ENCODE results near the gene SLC35B2.

Gene SLC35B2

GRCh38 chr6:44221961-44222335 lies 35.4 kb downstream of the SLC35B2 start:
- Histone ChIP-seq H3K23ac (ENCODE audit: low read depth, low read length, poor library complexity) (no peak overlapping the region), H3K9me3 (replicated peaks in 1 of 2; ENCODE audit: control insufficient read depth in 2 of 2, insufficient read depth in 1 of 2, low read depth in 1 of 2, low read length in 2 of 2) (no peaks in the 10 kb centered on the region), H3K36me3 (replicated peaks in 1 of 2; ENCODE audit: control insufficient read depth in 2 of 2, insufficient read depth in 2 of 2, low read length in 2 of 2) (no peaks in the 10 kb centered on the region), H2BK120ac (ENCODE audit: low read depth, low read length) (no peak overlapping the region), H3K18ac (ENCODE audit: low read length) (peak overlapping the region; percentile 84), H3K4me2 (ENCODE audit: insufficient read depth, low read length, poor library complexity, severe bottlenecking) (no peak overlapping the region), H3K79me1 (ENCODE audit: low read depth, low read length) (peaks cover 8% of the 10 kb centered on the region), H4K91ac (ENCODE audit: low read depth, low read length, poor library complexity) (no peak overlapping the region), H4K8ac (ENCODE audit: low read depth, low read length) (no peak overlapping the region), H3K27me3 (ENCODE audit: control insufficient read depth in 3 of 3, insufficient read depth in 3 of 3, low read depth in 1 of 3, low read length in 3 of 3) (peaks cover 0 to 2% (median 0%) of the 10 kb centered on the region in 3 experiments), H3K9ac (ENCODE audit: low read depth, low read length, poor library complexity) (no peak overlapping the region), H3K4ac (ENCODE audit: low read length) (no peak overlapping the region), H2BK12ac (ENCODE audit: low read length) (no peak overlapping the region), H3K4me1 (ENCODE audit: control insufficient read depth in 2 of 2, insufficient read depth in 1 of 2, low read depth in 1 of 2, low read length in 2 of 2) (peaks cover 56 to 61% of the 10 kb centered on the region in 2 donors), H2AFZ (ENCODE audit: low read length) (no peak overlapping the region), H3K14ac (ENCODE audit: low read length) (no peak overlapping the region), H3K27ac (replicated peaks; ENCODE audit: low read length) (no peak overlapping the region), H2AK5ac (ENCODE audit: low read depth, low read length) (peak overlapping the region; percentile 88), H3K4me3 (ENCODE audit: low read length in 2 of 2) (no peak overlapping the region), H2BK5ac (ENCODE audit: low read length) (no peak overlapping the region), H2BK15ac (ENCODE audit: low read length) (peak overlapping the region; percentile 71)
- no CpG with 5 or more reads among the region's 2 CpGs for WGBS, 2 donors (ENCODE audit: extremely low coverage in 2 of 2, insufficient read length in 2 of 2, insufficient replicate concordance in 1 of 2)
- DNase-seq (ENCODE audit: low spot score) = no peak

GRCh38 chr6:44221291-44221960 lies 35.9 kb downstream of the SLC35B2 start:
- H3K27me3 ChIP-seq (ENCODE audit: control insufficient read depth in 3 of 3, insufficient read depth in 3 of 3, low read depth in 1 of 3, low read length in 3 of 3) = peaks cover 0 to 2% (median 0%) of the 10 kb centered on the region in 3 experiments
- H3K4me2 ChIP-seq (ENCODE audit: insufficient read depth, low read length, poor library complexity, severe bottlenecking) = no peak overlapping the region
- no peak for DNase-seq (ENCODE audit: low spot score)
- no peak overlapping the region for H3K4me3 ChIP-seq (ENCODE audit: low read length in 2 of 2)
- peak overlapping the region; percentile 35 for H3K27ac ChIP-seq (replicated peaks; ENCODE audit: low read length)
- no peak overlapping the region for H2BK120ac ChIP-seq (ENCODE audit: low read depth, low read length)
- peaks cover 55 to 61% of the 10 kb centered on the region in 2 donors for H3K4me1 ChIP-seq (ENCODE audit: control insufficient read depth in 2 of 2, insufficient read depth in 1 of 2, low read depth in 1 of 2, low read length in 2 of 2)
- H3K9ac ChIP-seq (ENCODE audit: low read depth, low read length, poor library complexity) = no peak overlapping the region
- no peaks in the 10 kb centered on the region for H3K36me3 ChIP-seq (replicated peaks in 1 of 2; ENCODE audit: control insufficient read depth in 2 of 2, insufficient read depth in 2 of 2, low read length in 2 of 2)
- peak overlapping the region; percentile 78 for H2BK12ac ChIP-seq (ENCODE audit: low read length)
- H3K9me3 ChIP-seq (replicated peaks in 1 of 2; ENCODE audit: control insufficient read depth in 2 of 2, insufficient read depth in 1 of 2, low read depth in 1 of 2, low read length in 2 of 2) = no peaks in the 10 kb centered on the region
- H4K8ac ChIP-seq (ENCODE audit: low read depth, low read length) = no peak overlapping the region
- peak overlapping the region; percentile 71 for H2BK15ac ChIP-seq (ENCODE audit: low read length)
- H3K79me1 ChIP-seq (ENCODE audit: low read depth, low read length) = peaks cover 8% of the 10 kb centered on the region
- H3K4ac ChIP-seq (ENCODE audit: low read length) = no peak overlapping the region
- H2AK5ac ChIP-seq (ENCODE audit: low read depth, low read length) = peak overlapping the region; percentile 88
- H3K18ac ChIP-seq (ENCODE audit: low read length) = peak overlapping the region; percentile 84
- WGBS, 2 donors (ENCODE audit: extremely low coverage in 2 of 2, insufficient read length in 2 of 2, insufficient replicate concordance in 1 of 2) = no CpG with 5 or more reads among the region's 4 CpGs
- H2AFZ ChIP-seq (ENCODE audit: low read length) = no peak overlapping the region
- no peak overlapping the region for H3K23ac ChIP-seq (ENCODE audit: low read depth, low read length, poor library complexity)
- H3K14ac ChIP-seq (ENCODE audit: low read length) = no peak overlapping the region
- no peak overlapping the region for H4K91ac ChIP-seq (ENCODE audit: low read depth, low read length, poor library complexity)
- no peak overlapping the region for H2BK5ac ChIP-seq (ENCODE audit: low read length)

DNA sequence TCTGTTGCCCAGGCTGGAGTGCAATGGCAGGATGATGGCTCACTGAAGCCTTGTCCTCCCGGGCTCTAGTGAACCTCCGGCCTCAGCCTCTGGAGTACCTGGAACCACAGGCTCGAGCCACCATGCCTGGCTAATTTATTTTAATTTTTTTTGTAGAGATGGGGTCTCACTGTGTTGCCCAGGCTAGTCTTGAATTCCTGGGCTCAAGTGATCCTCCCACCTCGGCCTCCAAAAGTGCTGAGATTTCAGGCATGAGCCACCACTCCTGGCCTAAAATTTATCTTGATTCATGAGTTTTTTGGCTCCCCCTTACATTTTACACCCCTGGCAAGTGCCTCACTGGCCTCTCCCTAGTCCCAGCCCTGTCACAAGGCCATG lies 36.4 kb downstream of the SLC35B2 start:
- H4K8ac ChIP-seq (ENCODE audit: low read depth, low read length) = no peak overlapping the region

GRCh38 chr6:44219815-44220784 lies 37.2 kb downstream of the SLC35B2 start:
- Histone ChIP-seq H3K79me1 (ENCODE audit: low read depth, low read length) (peaks cover 8% of the 10 kb centered on the region), H3K4me3 (ENCODE audit: low read length in 2 of 2) (peak overlapping the region; percentile 8 to 71), H3K4me1 (ENCODE audit: control insufficient read depth in 2 of 2, insufficient read depth in 1 of 2, low read depth in 1 of 2, low read length in 2 of 2) (peaks cover 46 to 51% of the 10 kb centered on the region in 2 donors), H3K4me2 (ENCODE audit: insufficient read depth, low read length, poor library complexity, severe bottlenecking) (peak overlapping the region; percentile 47), H3K27ac (replicated peaks; ENCODE audit: low read length) (peak overlapping the region; percentile 90), H2AK5ac (ENCODE audit: low read depth, low read length) (no peak overlapping the region), H3K14ac (ENCODE audit: low read length) (no peak overlapping the region), H3K18ac (ENCODE audit: low read length) (no peak overlapping the region), H2BK120ac (ENCODE audit: low read depth, low read length) (no peak overlapping the region), H2AFZ (ENCODE audit: low read length) (peak overlapping the region; percentile 99), H2BK12ac (ENCODE audit: low read length) (no peak overlapping the region), H4K8ac (ENCODE audit: low read depth, low read length) (no peak overlapping the region), H3K9ac (ENCODE audit: low read depth, low read length, poor library complexity) (no peak overlapping the region), H3K9me3 (replicated peaks in 1 of 2; ENCODE audit: control insufficient read depth in 2 of 2, insufficient read depth in 1 of 2, low read depth in 1 of 2, low read length in 2 of 2) (no peaks in the 10 kb centered on the region), H2BK5ac (ENCODE audit: low read length) (peak overlapping the region; percentile 91), H3K4ac (ENCODE audit: low read length) (no peak overlapping the region), H4K91ac (ENCODE audit: low read depth, low read length, poor library complexity) (no peak overlapping the region), H3K36me3 (replicated peaks in 1 of 2; ENCODE audit: control insufficient read depth in 2 of 2, insufficient read depth in 2 of 2, low read length in 2 of 2) (no peaks in the 10 kb centered on the region), H2BK15ac (ENCODE audit: low read length) (no peak overlapping the region), H3K27me3 (ENCODE audit: control insufficient read depth in 3 of 3, insufficient read depth in 3 of 3, low read depth in 1 of 3, low read length in 3 of 3) (no peaks in the 10 kb centered on the region), H3K23ac (ENCODE audit: low read depth, low read length, poor library complexity) (no peak overlapping the region)
- DNase-seq (ENCODE audit: low spot score) = no peak
- no CpG with 5 or more reads among the region's 28 CpGs for WGBS, 2 donors (ENCODE audit: extremely low coverage in 2 of 2, insufficient read length in 2 of 2, insufficient replicate concordance in 1 of 2)

More for the DNA sequence above, 36.4 kb downstream of the SLC35B2 start:
- Histone ChIP-seq H3K36me3 (replicated peaks in 1 of 2; ENCODE audit: control insufficient read depth in 2 of 2, insufficient read depth in 2 of 2, low read length in 2 of 2) (no peaks in the 10 kb centered on the region), H3K18ac (ENCODE audit: low read length) (peak overlapping the region; percentile 29), H3K4me1 (ENCODE audit: control insufficient read depth in 2 of 2, insufficient read depth in 1 of 2, low read depth in 1 of 2, low read length in 2 of 2) (peaks cover 50 to 55% of the 10 kb centered on the region in 2 donors), H3K9me3 (replicated peaks in 1 of 2; ENCODE audit: control insufficient read depth in 2 of 2, insufficient read depth in 1 of 2, low read depth in 1 of 2, low read length in 2 of 2) (no peaks in the 10 kb centered on the region), H4K91ac (ENCODE audit: low read depth, low read length, poor library complexity) (no peak overlapping the region), H2BK5ac (ENCODE audit: low read length) (no peak overlapping the region), H2BK15ac (ENCODE audit: low read length) (peak overlapping the region; percentile 52), H2AFZ (ENCODE audit: low read length) (no peak overlapping the region), H3K4me2 (ENCODE audit: insufficient read depth, low read length, poor library complexity, severe bottlenecking) (no peak overlapping the region), H3K14ac (ENCODE audit: low read length) (no peak overlapping the region), H3K27me3 (ENCODE audit: control insufficient read depth in 3 of 3, insufficient read depth in 3 of 3, low read depth in 1 of 3, low read length in 3 of 3) (peaks cover 0 to 2% (median 0%) of the 10 kb centered on the region in 3 experiments), H3K4me3 (ENCODE audit: low read length in 2 of 2) (no peak overlapping the region), H3K4ac (ENCODE audit: low read length) (no peak overlapping the region), H2BK120ac (ENCODE audit: low read depth, low read length) (no peak overlapping the region), H2BK12ac (ENCODE audit: low read length) (peak overlapping the region; percentile 78), H3K23ac (ENCODE audit: low read depth, low read length, poor library complexity) (no peak overlapping the region), H3K9ac (ENCODE audit: low read depth, low read length, poor library complexity) (no peak overlapping the region), H3K27ac (replicated peaks; ENCODE audit: low read length) (peak overlapping the region; percentile 35), H3K79me1 (ENCODE audit: low read depth, low read length) (peaks cover 8% of the 10 kb centered on the region), H2AK5ac (ENCODE audit: low read depth, low read length) (no peak overlapping the region)
- WGBS, 2 donors (ENCODE audit: extremely low coverage in 2 of 2, insufficient read length in 2 of 2, insufficient replicate concordance in 1 of 2) = no CpG with 5 or more reads among the region's 4 CpGs
- no peak for DNase-seq (ENCODE audit: low spot score)
